GM15510 (cell line): ENCODE results near the gene FOXS1.

Experiments
- POLR2A ChIP-seq: IDR thresholded peaks from 3 replicates; pipeline ENCODE4 v1.6.1; 2011; ENCODE audit warnings: borderline replicate concordance; ENCODE audit not compliant: insufficient read length; ENCODE audit errors: extremely low read depth

FOXS1 gene

GRCh38 chr20:31823360-31824124, 21.9 kb downstream of the FOXS1 start:
- TF ChIP-seq POLR2A = no peak

- no peak for TF ChIP-seq POLR2A
Measured at GRCh38 chr20:31822421-31823330, 22.7 kb downstream of the FOXS1 start.

GRCh38 chr20:31821427-31821826, 24.0 kb downstream of the FOXS1 start:
- no peak for TF ChIP-seq POLR2A

GRCh38 chr20:31820228-31820627, 25.2 kb downstream of the FOXS1 start:
- TF ChIP-seq POLR2A = no peak

- no peak for TF ChIP-seq POLR2A
Measured at GRCh38 chr20:31819083-31819784, 26.2 kb downstream of the FOXS1 start, which contains the start of gene MYLK2. Gene MYLK2 (plus strand): TSS chr20:31819356. CDS start chr20:31819581, 225 bp downstream.

- TF ChIP-seq POLR2A = no peak
Measured at GRCh38 chr20:31818376-31818908, 27.0 kb downstream of the FOXS1 start.

- no peak for TF ChIP-seq POLR2A
Measured at GRCh38 chr20:31817461-31817860, 27.9 kb downstream of the FOXS1 start.

GRCh38 chr20:31816221-31816620, 29.2 kb downstream of the FOXS1 start:
- no peak for TF ChIP-seq POLR2A

- no peak for TF ChIP-seq POLR2A
Measured at GRCh38 chr20:31815408-31816188, 29.8 kb downstream of the FOXS1 start.

- TF ChIP-seq POLR2A = no peak
Measured at GRCh38 chr20:31813611-31814010, 31.8 kb downstream of the FOXS1 start.

GRCh38 chr20:31811796-31812728, 33.3 kb downstream of the FOXS1 start:
- no peak for TF ChIP-seq POLR2A

GRCh38 chr20:31811198-31811597, 34.2 kb downstream of the FOXS1 start:
- TF ChIP-seq POLR2A = no peak

- no peak for TF ChIP-seq POLR2A
Measured at GRCh38 chr20:31809661-31810060, 35.7 kb downstream of the FOXS1 start.

- TF ChIP-seq POLR2A = no peak
Measured at GRCh38 chr20:31808481-31808880, 36.9 kb downstream of the FOXS1 start.
